GM12878 (cell line): ENCODE data around the gene FGD3. TPM values are rescaled to one million over a fixed set of nuclear protein-coding genes. Genes with fewer than 3 reads are reported as not detected.

Source experiments
- ATAC-seq: fragments of 200-7000 bp; cut with Tn5 transposase; 3 replicates; pipeline ENCODE4 v1.9.1; 2020; ENCODE audit warnings: mild to moderate bottlenecking, moderate library complexity
- BruUV-seq: library from RNA; stranded (reverse); fragments of 400-500 nt; replicated peaks from 2 replicates; lab custom pipeline; 2021; lab: Mats Ljungman, UMichigan
- CTCF ChIA-PET: fragments of 300-600 bp; sonication (Branson Sonifier 250); formaldehyde crosslinking; extraction: SDS; loops from one replicate; lab custom pipeline; 2021; ENCODE audit warnings: inconsistent platforms; lab: Yijun Ruan, JAX
- POLR2A ChIA-PET: fragments of 350-600 bp; formaldehyde crosslinking; extraction: SDS; loops from one replicate; lab custom pipeline; 2021; ENCODE audit warnings: inconsistent platforms; lab: Charles Lee
- RAD21 ChIA-PET: fragments of 300-600 bp; sonication (Branson Sonifier 250); formaldehyde crosslinking; loops from one replicate; lab custom pipeline; 2023; ENCODE audit warnings: antibody characterized with exemption; ENCODE audit not compliant: unreplicated experiment; lab: Charles Lee
- SMC1A ChIA-PET: fragments of 300-600 bp; sonication (Branson Sonifier 250); formaldehyde crosslinking; loops from one replicate; lab custom pipeline; 2023; ENCODE audit not compliant: unreplicated experiment, uncharacterized antibody; lab: Charles Lee
- DNase-seq: peaks from one replicate; pipeline ENCODE4 v3.0.0-alpha.2; 2011; ENCODE audit warnings: low read depth, low spot score
- FAIRE-seq: peaks from 3 replicates; lab custom pipeline; 2011; peaks lifted over from hg19 to GRCh38; lab: Jason Lieb, UNC
- H2AFZ ChIP-seq: 2 replicates; pipeline ENCODE4 v1.6.0; 2011; ENCODE audit warnings: low read depth, low read length, control low read depth; ENCODE audit not compliant: control insufficient read depth
- H3K27ac ChIP-seq: 2 replicates; pipeline ENCODE4 v1.5.1; 2011; ENCODE audit warnings: control low read depth; ENCODE audit not compliant: control insufficient read depth, insufficient read depth
- H3K27me3 ChIP-seq, 2 experiments: replicated peaks in 1 of 2; 2 replicates each; pipeline versions ENCODE4 v1.6.0 to v1.6.1; 2011; ENCODE audit warnings: low read length in 1 of 2; ENCODE audit not compliant: control insufficient read depth in 2 of 2, insufficient read depth in 2 of 2
- H3K36me3 ChIP-seq, 2 experiments: 2 replicates each; pipeline ENCODE4 v1.5.1; 2011; ENCODE audit warnings: low read length in 1 of 2; ENCODE audit not compliant: control insufficient read depth in 2 of 2, insufficient read depth in 2 of 2
- H3K4me1 ChIP-seq: 2 replicates; pipeline ENCODE4 v1.6.1; 2011; ENCODE audit warnings: mild to moderate bottlenecking, low read length, moderate library complexity, mixed read lengths; ENCODE audit not compliant: control insufficient read depth, insufficient read depth
- H3K4me2 ChIP-seq: 2 replicates; pipeline ENCODE4 v1.6.0; 2011; ENCODE audit warnings: control low read depth; ENCODE audit not compliant: control insufficient read depth, insufficient read depth
- H3K4me3 ChIP-seq: fragments of 200-600 bp; sonication (generic); 2 replicates; pipeline ENCODE4 v1.5.1; 2016
- H3K79me2 ChIP-seq: 2 replicates; pipeline ENCODE4 v1.6.0; 2011; ENCODE audit warnings: low read length; ENCODE audit not compliant: control insufficient read depth, insufficient read depth
- H3K9ac ChIP-seq: 2 replicates; pipeline ENCODE4 v1.8.0; 2011; ENCODE audit warnings: low read length, control low read depth, mixed read lengths; ENCODE audit not compliant: control insufficient read depth, insufficient read depth
- H3K9me3 ChIP-seq: replicated peaks from 3 replicates; pipeline ENCODE4 v1.5.1; 2011; ENCODE audit warnings: mild to moderate bottlenecking, low read length; ENCODE audit not compliant: control insufficient read depth, insufficient read depth
- H4K20me1 ChIP-seq: 2 replicates; pipeline ENCODE4 v1.6.0; 2011; ENCODE audit not compliant: control insufficient read depth, insufficient read depth
- CHD4 ChIP-seq: fragments of 200-600 bp; sonication (generic); IDR thresholded peaks from 2 replicates; pipeline ENCODE4 v1.6.1; 2016; ENCODE audit warnings: mild to moderate bottlenecking
- EED ChIP-seq: sonication (generic); IDR thresholded peaks from 2 replicates; pipeline ENCODE4 v1.6.1; 2016; ENCODE audit warnings: antibody characterized with exemption, low read depth
- ETV6 ChIP-seq, 2 experiments: fragments of 450-650 bp in 1 of 2; IDR thresholded peaks in 1 of 2; conservative IDR thresholded peaks in 1 of 2; 2 replicates each; pipeline ENCODE4 v1.6.1; 2014; ENCODE audit warnings: antibody characterized with exemption in 1 of 2, borderline replicate concordance in 1 of 2, low read depth in 1 of 2, mild to moderate bottlenecking in 1 of 2, moderate library complexity in 1 of 2
- FOXM1 ChIP-seq: IDR thresholded peaks from 2 replicates; pipeline ENCODE4 v1.6.1; 2012; ENCODE audit warnings: low read depth, mild to moderate bottlenecking, inconsistent platforms, low read length, moderate library complexity
- HDAC6 ChIP-seq: fragments of 200-600 bp; sonication (generic); IDR thresholded peaks from one replicate; pipeline ENCODE4 v1.8.0; 2017; ENCODE audit warnings: antibody characterized with exemption; ENCODE audit not compliant: unreplicated experiment
- HDGF ChIP-seq: fragments of 450-650 bp; IDR thresholded peaks from 2 replicates; pipeline ENCODE4 v1.6.1; 2016; ENCODE audit warnings: antibody characterized with exemption
- JUNB ChIP-seq: IDR thresholded peaks from 2 replicates; pipeline ENCODE4 v1.6.1; 2016; ENCODE audit warnings: antibody characterized with exemption, mild to moderate bottlenecking
- KAT2A ChIP-seq: conservative IDR thresholded peaks from 2 replicates; pipeline ENCODE4 v1.6.1; 2011; ENCODE audit warnings: low read depth, low read length; ENCODE audit not compliant: control insufficient read depth
- NRF1 ChIP-seq: conservative IDR thresholded peaks from 2 replicates; pipeline ENCODE4 v1.6.1; 2011; ENCODE audit warnings: mild to moderate bottlenecking, low read depth, low read length, improper control_type of control experiment
- PBX3 ChIP-seq: IDR thresholded peaks from 2 replicates; pipeline ENCODE4 v1.6.1; 2011; ENCODE audit warnings: mild to moderate bottlenecking, low read depth, low read length, moderate library complexity; ENCODE audit not compliant: insufficient replicate concordance
- RCOR1 ChIP-seq: conservative IDR thresholded peaks from 2 replicates; pipeline ENCODE4 v1.6.1; 2012; ENCODE audit warnings: low read depth, low read length, improper control_type of control experiment
- REST ChIP-seq: IDR thresholded peaks from 2 replicates; pipeline ENCODE4 v1.6.1; 2012; ENCODE audit warnings: mild to moderate bottlenecking, low read depth, low read length
- STAT1 ChIP-seq: fragments of 450-650 bp; conservative IDR thresholded peaks from 2 replicates; pipeline ENCODE4 v1.6.1; 2014; ENCODE audit warnings: antibody characterized with exemption, mild to moderate bottlenecking
- ZNF622 ChIP-seq: fragments of 450-650 bp; IDR thresholded peaks from 2 replicates; pipeline ENCODE4 v1.6.1; 2017; ENCODE audit warnings: mild to moderate bottlenecking, inconsistent platforms
- WGBS: methylation state at CpG from one replicate; pipeline ENCODE4 v1.1.6; 2016; ENCODE audit warnings: low lambda C conversion rate; ENCODE audit not compliant: insufficient replicate concordance, insufficient coverage; ENCODE audit errors: missing lambda C conversion rate; 5-methylcytosine and 5-hydroxymethylcytosine counted together
- in situ Hi-C: fragments of 300-500 bp; cut with MboI; formaldehyde crosslinking; loops from 9 replicates; pipeline ENCODE4 v1.14.3; 2018; ENCODE audit warnings: mixed read lengths
- intact Hi-C: fragments of 100-400 bp; cut with micrococcal nuclease; formaldehyde crosslinking; loops from one replicate; pipeline ENCODE4 v1.14.2; 2022; ENCODE audit not compliant: unreplicated experiment
- polyA plus RNA-seq, 11 experiments: library from polyadenylated mRNA; depleted of rRNA in 4 of 11; unstranded in 6 of 11; stranded (reverse) in 5 of 11; fragments of >200 nt; fragmentation: Nextera tagmentation in 4 of 11; fragmentation: Illumina TruSeq in 1 of 11; extraction: Ambion mirVana in 4 of 11; extraction: Trizol in 1 of 11; gene quantifications; 1 replicate in 1 of 11; 2 replicates in 10 of 11; pipeline versions ENCODE4 v1.2.1 to v1.2.3, GENCODE V29; 2011 to 2016; ENCODE audit warnings: inconsistent platforms in 2 of 11, missing spikeins in 2 of 11, low read depth in 1 of 11
- total RNA-seq, 4 experiments: library from RNA; depleted of rRNA in 3 of 4; stranded (reverse); fragments of >200 nt in 3 of 4; fragmentation: Illumina TruSeq in 1 of 4; extraction: Trizol in 1 of 4; gene quantifications; 2 replicates each; pipeline versions ENCODE4 v1.2.1 to v1.2.3, GENCODE V29; 2013 to 2021

FGD3 gene
- total and polyA plus RNA-seq, 10 of the 15 experiments (the other 5 are each of a cell fraction or from before 2014, with no cell fraction given) = 0.26 to 18.1 (median 12.4) TPM

DNA sequence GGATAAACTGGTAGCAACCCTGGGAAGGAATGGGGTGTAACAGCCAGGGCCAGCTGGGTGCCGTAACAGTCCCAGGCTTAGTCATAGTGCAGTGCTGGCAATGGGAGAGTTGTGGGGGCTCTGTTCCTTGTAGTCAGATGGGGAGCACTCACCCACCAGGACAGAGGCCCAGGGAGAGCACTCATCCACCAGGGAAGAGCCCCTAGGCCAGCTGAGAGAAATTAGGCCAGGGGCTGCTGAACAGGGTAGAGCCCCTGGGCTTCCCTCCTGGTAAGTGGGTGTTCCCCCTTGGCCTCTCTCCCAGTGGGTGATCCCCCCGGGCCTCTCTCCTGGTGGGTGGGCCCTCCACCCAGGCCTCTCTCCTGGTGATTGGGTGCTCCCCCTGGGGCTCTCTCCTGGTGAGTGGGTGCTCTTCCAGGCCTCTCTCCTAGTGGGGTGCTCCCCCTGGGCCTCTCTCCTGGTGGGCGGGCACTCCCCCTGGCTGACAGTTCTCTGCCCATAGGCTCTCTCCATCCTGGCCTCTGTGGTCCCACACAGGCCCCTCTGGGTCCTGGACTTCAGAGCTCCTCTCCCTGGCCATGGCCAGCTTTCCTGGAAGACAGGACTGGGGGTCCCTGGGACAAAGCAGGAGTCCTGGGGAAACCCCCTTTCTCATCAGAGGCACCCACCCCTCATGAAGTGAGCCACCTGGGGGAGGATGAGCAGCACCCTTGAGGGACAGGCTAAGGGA is 13.4 kb downstream of the FGD3 start:
- Histone ChIP-seq H3K27me3 (no peaks in the 10 kb centered on the region), H3K9me3 (peaks cover 5% of the 10 kb centered on the region; the same call in 2 of the 3 replicates), H3K4me2 (no peak overlapping the region), H4K20me1 (no peaks in the 10 kb centered on the region), H3K4me1 (peaks cover 23% of the 10 kb centered on the region), H3K79me2 (peaks cover 16% of the 10 kb centered on the region), H3K27ac (no peak overlapping the region)
- DNase-seq (no peak), FAIRE-seq (no peak), ATAC-seq (no peak)
- intact Hi-C loops = no loop called here
- 100% methylated on average over 3 of the region's 3 CpGs for WGBS
- CTCF ChIA-PET = no interaction called here
- TF ChIP-seq KAT2A = no peak
- no peak for TF ChIP-seq EED
- no peak for TF ChIP-seq NRF1
- no peak for TF ChIP-seq CHD4
- no peak for TF ChIP-seq FOXM1
- TF ChIP-seq ZNF622 = no peak
- no peak for TF ChIP-seq PBX3
- TF ChIP-seq STAT1 = no peak
- no peak for TF ChIP-seq HDAC6
- no peak for TF ChIP-seq REST
- TF ChIP-seq ETV6 (conservative IDR thresholded peaks at IDR 0.05 in 1 of 2, IDR thresholded peaks at IDR 0.05 in 1 of 2; ENCODE audit: borderline replicate concordance in 1 of 2, low read depth in 1 of 2) = no peak
- TF ChIP-seq RCOR1 = no peak
- no peak for TF ChIP-seq HDGF
- TF ChIP-seq JUNB = no peak
- TF ChIP-seq, all 136 proteins: peak for 0
- BruUV-seq = no TSS peak
- in situ Hi-C loops = no loop called here
- POLR2A ChIA-PET = no interaction called here
- SMC1A ChIA-PET = no interaction called here
- Histone ChIP-seq H3K9ac (no peak overlapping the region), H3K4me3 (no peak overlapping the region), H3K36me3 (no peaks in the 10 kb centered on the region), H2AFZ (no peak overlapping the region)
- RAD21 ChIA-PET = interaction anchor here (1.0 kb wide), 1 partner anchor 148 kb away, joined by 3 read pairs; no protein-coding TSS in a partner anchor
